Omental fat pad (tissue), 4 donors: ENCODE measurements around the gene PLXNA4. TPM values are rescaled to one million over a fixed set of nuclear protein-coding genes. Genes with fewer than 3 reads are reported as not detected.

Experiments
- ATAC-seq: fragments of 150-250 bp; one replicate; pipeline ENCODE4 v1.9.1; 2016; ENCODE audit warnings: mild to moderate bottlenecking, moderate library complexity; ENCODE audit not compliant: low FRiP score
- DNase-seq: peaks from one replicate; pipeline ENCODE4 v3.0.0-alpha.2; 2019; ENCODE audit warnings: low spot score
- total RNA-seq, 4 donors: library from RNA; depleted of rRNA; stranded (reverse); fragments of >200 nt; gene quantifications; one replicate each; pipeline ENCODE4 v1.1.0, GENCODE V29; 2016
- TF ChIP-seq, protein P1 (sequence below), 3 donors: fragments of 450-650 bp; IDR thresholded peaks; one replicate each; pipeline ENCODE4 v1.5.1; 2016 to 2017; ENCODE audit warnings: antibody characterized with exemption in 3 of 3, mild to moderate bottlenecking in 3 of 3, moderate library complexity in 2 of 3

Gene PLXNA4
- total RNA-seq, 4 donors from 2014 or later, result 31.4 to 111 (median 41.9) TPM

DNA sequence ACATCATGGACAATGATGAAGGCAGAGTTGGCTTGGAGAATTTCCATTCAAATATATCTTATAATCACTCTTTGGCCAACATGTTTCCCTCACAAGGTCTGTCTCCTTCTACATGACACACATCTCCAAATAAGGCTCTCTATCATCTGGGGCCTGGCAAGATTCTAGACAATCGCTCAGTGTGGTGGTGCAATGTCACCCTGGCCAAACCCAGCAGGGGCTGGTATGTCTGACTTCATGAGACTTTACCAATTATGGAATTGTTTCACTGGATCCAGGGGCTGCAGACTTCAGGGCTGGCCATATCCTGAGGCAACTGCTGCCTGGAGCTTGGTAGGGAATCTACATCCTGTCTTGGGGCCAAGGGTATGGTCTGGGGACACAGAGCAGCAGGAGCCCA lies 319.0 kb downstream of the PLXNA4 start:
- TF ChIP-seq, protein P1, sequence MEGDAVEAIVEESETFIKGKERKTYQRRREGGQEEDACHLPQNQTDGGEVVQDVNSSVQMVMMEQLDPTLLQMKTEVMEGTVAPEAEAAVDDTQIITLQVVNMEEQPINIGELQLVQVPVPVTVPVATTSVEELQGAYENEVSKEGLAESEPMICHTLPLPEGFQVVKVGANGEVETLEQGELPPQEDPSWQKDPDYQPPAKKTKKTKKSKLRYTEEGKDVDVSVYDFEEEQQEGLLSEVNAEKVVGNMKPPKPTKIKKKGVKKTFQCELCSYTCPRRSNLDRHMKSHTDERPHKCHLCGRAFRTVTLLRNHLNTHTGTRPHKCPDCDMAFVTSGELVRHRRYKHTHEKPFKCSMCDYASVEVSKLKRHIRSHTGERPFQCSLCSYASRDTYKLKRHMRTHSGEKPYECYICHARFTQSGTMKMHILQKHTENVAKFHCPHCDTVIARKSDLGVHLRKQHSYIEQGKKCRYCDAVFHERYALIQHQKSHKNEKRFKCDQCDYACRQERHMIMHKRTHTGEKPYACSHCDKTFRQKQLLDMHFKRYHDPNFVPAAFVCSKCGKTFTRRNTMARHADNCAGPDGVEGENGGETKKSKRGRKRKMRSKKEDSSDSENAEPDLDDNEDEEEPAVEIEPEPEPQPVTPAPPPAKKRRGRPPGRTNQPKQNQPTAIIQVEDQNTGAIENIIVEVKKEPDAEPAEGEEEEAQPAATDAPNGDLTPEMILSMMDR (IDR thresholded peaks at IDR 0.05), result no peak
- no peak for ATAC-seq
- no peak for DNase-seq

DNA sequence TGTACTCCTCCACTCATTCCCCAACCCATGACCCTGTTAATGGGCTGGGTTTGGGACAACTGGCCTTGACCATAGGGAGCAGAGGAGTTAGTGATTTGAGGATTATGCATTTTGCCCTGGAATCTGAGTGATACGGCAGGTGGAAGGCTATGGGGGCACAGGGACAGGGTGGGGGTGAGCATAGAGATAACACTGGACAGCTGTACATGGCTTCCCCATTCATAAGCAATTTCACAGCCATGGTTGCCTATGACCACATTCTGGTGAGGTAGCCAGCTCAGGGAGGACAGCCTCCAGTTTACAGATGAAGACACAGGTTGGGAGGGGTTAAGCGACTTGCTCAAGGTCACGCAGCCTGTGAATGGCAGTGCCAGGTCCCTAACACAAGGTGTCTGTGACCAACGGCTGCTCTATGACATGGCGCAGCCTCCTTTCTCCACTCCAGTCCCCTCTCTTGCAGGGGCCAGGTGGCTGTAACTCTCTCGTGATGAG lies 319.5 kb downstream of the PLXNA4 start:
- TF ChIP-seq, protein P1 (IDR thresholded peaks at IDR 0.05), result no peak
- DNase-seq (no peak), ATAC-seq (no peak)

DNA sequence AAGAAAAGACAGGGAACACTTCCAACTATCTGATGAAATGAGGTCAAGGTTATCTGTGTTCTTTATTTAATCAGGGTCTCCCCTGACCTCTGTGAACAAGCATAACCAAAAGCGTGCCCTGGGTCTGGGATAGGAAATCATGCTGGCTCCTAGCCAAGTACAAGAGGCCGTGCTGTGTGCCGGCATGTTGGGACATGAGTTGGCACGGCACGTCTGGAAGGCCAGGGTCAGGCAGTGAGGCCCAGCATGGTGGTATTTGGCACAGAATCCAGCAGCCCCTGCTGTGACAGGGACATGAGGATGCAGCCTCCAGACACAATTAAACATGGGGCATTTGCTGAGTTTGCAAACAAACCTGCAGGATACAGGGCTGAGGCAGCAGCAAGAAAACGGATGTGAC lies 320.4 kb downstream of the PLXNA4 start:
- TF ChIP-seq, protein P1 (IDR thresholded peaks at IDR 0.05), result no peak
- DNase-seq (no peak), ATAC-seq (no peak)

DNA sequence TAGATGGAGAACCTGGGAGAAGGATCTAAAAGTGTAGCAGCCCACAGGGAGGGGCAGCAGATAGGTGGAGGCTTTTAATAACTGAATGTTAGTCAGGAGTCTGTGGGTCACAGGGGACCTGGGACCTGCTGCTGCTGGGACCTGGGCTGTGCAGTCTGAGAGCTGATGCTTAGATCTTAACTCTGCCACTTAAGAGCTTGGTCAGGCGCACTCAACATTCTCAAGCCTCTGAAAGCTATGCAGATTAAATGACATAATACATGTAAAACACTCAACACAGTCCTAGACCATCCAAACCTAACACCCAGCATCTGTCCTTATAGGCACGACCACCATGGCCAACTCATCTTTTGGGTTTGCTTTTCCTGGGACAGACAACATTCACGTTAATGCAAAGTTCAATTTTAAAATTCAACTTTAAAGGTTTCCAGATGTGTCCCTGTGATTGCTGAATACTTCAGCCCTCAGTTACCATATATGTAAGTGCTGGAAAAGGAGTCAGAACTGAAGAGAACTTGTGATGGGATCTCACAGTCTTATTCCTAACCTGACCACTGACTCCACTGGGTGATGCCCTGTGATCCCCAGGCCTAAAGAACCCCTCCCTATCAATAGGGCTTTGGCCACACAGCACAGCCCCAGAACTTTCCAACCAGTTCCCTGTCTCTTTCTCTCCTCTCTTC lies 321.0 kb downstream of the PLXNA4 start:
- TF ChIP-seq, protein P1 (IDR thresholded peaks at IDR 0.05), result no peak
- ATAC-seq, result no peak
- DNase-seq, result no peak

DNA sequence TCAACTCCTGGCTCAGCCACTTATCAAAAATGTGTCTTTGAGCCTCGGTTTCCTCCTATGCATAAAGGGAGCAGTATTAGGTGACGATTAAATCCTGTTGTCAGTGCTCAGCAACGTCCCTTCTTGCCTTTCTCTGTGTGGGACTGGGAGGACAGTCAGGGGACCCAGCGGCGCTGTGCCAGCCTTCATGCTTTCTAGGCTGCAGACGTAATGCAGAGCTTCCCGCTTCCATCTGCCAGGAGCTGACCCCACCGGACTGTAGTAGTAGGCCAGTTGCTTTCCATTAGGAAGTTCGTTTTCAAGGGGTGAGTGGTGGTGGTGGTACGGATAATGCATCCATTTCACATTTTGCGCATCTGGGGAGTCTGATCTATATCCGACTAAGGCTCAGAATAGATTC lies 321.8 kb downstream of the PLXNA4 start:
- TF ChIP-seq, protein P1 (IDR thresholded peaks at IDR 0.05), result no peak
- DNase-seq, result no peak
- ATAC-seq, result no peak

DNA sequence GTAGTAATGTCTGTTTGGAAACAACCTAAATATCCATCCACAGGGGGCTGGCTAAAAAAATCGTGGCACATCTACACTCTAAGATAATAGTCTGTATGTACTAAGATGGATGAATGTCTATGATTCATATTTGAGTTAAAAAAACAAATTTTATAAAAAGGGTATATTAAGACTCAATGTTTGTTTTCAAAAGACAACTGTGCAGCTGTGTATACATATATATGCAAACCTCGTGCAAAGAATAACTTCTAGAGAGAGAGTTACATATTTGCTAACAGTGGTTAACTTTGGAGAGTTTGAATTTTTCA lies 323.5 kb downstream of the PLXNA4 start:
- DNase-seq, result no peak
- TF ChIP-seq, protein P1 (IDR thresholded peaks at IDR 0.05), result no peak
- ATAC-seq, result no peak

DNA sequence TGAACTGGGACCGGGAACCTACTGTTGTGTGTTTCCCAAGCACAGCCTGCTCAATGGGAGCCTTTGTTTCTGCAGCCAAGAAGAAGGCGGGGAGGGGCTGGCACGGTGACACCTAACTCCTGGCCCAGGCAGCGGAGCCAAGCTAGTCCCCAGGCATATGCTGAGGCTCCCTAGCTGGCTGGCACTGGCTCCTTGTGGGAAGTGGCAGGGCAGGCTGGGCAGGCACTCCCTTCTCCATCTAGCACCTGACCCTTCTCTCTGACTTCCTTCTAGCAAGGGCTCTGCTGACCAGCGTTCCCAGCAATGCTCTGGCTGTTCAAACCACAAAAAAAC lies 325.0 kb downstream of the PLXNA4 start:
- ATAC-seq (no peak), DNase-seq (no peak)
- TF ChIP-seq, protein P1 (IDR thresholded peaks at IDR 0.05), result no peak
